DMS53 (cell line): Measurements from ENCODE around the gene ELF5.

Experiments
- DNase-seq: peaks from one replicate; lab custom pipeline; 2025; lab: John Stamatoyannopoulos, UW

ELF5 gene

DNA sequence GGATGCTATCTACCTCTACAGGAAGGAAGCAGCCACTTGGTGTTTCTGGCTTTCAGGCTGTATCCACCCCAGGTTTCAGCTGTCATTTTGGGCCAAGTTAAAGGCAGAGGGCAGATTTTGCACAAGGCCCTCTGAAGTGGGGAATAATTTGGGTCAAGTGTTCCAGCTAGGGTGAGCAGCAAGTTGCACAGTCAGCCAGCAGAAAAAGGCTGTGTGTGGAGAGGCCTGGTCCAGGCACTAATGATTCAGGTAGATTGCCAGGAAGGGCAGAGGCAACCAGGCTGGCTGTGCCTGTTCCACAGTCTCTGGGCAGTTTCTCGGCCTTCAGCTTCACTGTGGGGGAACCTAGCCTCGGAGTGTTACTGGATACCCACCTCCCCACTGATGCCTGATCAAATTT, 8.6 kb upstream of the ELF5 start:
- DNase-seq = no peak

DNA sequence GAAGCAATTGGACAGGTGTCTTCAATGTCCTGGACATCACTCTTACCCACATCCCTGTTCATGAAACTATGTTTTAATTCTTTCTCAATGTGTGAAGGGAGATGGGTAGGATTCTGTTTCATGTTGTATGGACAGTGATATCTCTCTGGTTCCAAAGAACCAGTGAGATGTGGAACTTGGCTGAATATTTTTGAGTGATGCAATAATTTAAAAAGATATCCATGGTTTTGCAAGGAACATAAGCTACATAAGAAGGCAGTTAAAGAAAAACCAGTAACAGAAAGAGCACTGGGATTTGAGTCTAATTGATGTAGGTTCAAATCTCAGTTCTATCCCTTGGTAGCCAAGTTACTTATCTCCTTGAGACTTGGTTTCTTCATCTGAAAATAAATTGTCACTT, 7.7 kb upstream of the ELF5 start:
- DNase-seq = no peak

DNA sequence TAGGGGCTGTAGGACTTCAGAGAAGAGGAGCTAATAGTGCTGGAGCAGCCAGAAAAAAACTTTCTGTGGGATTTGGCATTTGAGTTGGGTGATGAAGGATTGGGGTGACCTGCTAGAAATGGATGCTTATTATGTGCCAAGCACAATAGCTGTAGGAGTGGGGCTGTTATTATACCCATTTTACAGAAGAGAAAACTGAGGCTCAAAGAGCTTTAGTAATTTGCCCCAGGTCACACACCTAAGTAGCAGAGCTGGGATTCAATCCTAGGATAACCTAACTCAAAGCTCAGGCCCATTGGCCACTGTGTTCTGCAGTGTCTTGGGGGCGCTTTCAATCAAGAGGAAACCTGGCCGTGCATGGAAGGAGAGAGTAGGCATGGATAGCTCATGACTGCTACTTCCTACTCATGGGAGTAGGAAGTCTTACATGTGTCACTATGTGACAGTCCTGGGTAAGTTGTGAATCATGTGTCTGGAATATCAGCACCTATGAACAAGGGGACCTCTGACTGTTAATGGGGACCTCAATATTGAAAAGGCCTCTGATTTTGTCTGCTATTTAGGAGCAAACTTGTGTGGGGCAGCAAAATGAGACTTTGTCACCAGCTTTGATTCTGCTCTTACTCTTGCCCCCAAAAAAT, 6.1 kb upstream of the ELF5 start:
- peak; percentile 5 for DNase-seq

DNA sequence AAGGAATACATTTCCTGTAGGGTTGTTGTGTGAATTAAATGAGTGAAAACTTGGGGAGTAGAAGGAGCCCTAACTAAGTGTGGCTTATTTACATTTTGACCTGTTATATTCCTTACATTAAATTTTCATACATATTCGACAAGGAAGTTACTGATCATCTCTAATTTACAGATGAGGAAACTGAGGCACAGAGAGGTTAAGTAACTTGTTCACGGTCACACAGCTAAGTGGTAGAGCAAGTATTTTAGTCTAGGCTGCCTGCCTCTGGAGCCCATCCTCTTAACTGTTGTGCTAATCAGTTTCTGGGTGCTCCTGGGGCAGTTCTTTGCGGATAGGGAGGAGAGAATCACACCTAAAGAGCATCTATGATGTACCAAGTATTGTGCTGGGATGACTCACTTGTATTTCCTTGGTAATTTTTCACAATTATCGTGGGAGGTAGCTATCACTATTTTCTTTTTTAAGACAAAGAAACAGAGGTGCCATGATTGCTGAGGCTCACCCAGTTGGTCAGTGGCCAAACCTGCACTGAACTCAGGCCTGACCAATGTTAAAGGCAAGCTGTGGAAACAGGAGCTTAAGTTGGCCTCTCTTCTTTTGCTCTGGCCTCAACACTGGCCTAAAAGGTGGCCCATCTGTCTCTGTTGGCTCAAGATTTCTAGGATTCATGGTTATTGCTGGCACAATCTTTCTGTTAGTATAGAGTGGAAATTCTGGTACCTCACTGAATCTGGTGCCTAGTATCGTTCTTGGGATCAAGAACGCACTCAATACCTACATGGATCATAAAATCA, 2.9 kb upstream of the ELF5 start:
- DNase-seq = no peak

DNA sequence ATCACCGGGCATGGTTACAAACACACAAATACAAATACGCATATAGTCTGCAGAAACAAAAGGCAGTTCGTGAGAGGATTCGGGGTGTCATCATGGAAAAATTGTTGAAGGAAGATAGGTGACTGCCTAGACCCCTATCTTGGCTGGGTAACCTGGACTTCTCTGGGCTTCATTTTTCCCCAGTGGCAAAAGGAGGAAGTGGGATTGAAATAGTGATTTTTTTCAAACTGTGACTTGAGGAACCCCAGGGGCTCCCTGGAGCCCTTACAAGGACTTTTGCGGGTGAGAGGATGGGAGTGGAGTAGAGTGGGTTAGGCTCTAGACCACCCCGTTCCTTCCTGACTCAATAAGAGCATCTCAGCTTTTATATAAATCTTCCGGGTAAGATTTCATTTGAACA, 1.0 kb upstream of the ELF5 start:
- peak; percentile 25 for DNase-seq

DNA sequence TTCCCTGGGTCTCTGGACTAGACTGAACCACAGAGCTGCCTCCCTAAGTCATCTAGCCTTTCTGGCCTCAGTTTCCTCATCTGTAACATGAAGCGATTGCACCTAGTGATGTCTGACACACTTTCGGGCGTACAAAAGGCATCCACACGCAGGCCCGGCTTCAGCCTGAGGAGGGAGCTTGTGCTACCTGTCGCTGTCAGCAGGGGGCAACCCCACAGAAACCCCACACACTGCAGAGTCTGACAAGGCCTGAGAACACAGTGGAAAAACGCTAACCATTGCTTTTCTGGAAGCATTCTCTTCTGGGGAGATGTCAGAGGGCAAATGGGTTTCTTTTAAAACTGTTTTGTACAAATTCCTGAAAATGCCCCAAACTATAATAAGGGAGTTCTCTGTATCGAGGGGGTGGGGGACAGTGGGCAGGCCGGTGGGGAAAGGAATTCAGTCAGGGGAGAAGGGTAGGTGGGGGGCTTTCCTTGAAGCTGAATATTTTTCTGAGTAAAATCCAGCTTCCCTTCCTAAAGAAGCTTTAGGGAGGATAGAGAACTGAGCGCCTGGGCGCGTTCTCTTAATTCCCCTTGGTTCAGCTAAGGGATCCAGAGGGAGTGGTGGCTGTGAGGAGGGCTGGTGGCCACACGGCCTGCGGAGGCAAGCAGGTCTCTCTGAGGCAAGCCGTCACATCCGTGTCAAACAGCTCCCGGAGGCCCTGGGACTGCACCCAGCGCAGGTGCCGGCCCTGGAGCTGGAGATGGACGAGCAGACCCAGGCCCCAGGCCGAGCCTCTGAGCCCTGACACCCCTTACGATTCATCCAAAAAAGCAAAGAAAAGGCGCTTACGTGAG, 533 bp downstream of the ELF5 start:
- DNase-seq = peak; percentile 82

DNA sequence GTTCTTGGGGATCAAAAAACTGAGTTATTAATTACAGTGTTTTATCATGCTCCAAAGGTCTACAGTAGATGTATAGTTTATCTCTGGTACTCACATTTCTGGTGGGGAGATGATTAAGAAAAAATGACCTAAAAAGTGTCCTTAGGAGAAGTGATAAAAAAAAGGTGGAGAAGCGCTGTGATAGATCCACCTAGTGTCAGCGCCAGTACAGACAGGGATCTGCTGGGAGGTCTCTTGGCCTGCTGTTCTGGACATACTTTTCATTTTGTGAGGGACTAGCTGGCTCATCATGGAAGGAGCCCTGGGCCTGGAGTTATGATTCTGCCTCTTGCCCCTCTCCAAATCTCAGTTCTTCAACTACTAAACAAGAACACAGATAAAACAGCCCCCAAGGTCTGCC, 2.9 kb downstream of the ELF5 start:
- no peak for DNase-seq

DNA sequence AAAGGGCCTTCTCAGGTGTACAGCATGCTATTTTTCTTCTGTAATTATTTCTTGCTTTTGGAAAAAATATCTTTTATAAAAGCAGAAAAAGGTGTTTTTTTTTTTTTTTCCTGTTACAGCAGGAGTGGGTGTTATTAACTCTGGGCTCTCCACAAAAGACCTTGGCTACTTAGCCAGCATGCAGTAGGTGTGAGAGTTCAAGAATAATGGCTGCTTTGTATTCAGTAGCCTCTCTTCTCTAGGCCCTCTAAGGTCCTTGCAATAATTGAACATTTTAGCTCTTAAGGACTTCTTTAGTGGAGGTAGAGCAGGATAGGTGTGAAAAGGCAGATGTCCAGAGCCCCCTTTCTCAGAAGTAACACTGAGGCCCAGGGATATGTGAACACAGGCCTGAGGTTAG, 3.4 kb downstream of the ELF5 start:
- no peak for DNase-seq

DNA sequence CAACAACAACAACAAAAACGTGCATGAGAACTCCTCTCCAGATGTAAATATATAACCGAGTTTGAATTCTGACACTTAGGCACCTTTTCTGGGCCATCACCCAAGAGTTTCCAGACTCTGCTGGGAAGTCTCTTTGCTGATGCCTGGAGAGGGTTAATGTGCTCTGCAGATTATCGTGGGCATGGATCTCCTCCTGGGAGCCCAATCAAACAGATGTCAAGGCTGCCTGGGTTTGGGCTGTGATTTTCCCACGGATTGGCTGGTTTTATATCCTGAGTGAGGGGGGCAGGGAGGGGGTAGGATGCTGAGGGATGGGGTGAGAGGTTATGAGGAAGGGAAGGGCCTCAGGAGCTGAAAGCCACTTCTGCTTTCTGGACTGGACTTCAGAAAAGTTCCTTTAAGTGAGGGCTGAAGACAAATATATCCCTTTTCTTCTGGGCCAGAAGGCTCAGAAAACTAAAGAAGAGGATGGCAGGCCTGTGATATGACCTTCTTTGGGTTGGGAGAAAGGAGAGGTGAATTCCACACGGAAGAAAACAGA, 4.2 kb downstream of the ELF5 start:
- DNase-seq = no peak

DNA sequence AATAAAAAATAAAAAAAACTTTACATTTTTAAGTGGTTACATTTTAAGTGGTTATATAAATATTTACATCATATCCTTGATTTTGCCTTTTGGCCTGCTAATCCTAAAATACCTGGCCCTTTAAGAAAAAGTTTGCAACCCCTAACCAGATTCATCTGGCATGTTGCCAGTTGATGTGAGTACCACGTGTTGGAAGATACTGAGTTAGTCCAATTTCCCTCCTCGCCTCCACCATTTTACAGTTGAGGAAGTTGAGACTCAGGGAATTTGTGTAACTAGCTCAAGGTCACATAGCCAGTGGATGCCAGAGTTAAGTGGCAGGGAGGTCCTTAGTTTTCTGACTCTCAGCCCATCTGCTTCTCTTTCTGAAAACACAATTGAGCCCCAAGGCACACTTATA, 5.1 kb downstream of the ELF5 start:
- DNase-seq = no peak

DNA sequence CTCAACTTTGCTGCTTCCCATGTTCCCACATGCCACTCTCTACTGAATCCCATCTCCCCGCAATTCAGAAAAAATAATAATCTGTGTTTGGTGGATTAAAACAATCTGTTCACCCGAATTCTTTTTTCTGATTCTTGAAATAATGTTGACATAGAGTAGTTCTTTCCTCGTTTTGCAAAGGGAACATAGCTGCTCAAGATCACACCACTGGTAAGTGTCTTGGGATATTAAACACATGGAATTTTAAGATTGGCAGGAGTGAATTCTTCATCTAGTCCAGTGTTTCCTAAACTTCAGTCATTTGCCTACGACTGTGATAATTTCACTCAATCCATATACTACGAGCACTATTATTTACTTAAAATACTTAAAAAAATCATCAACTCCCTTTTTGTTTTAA, 6.0 kb downstream of the ELF5 start:
- DNase-seq = no peak

DNA sequence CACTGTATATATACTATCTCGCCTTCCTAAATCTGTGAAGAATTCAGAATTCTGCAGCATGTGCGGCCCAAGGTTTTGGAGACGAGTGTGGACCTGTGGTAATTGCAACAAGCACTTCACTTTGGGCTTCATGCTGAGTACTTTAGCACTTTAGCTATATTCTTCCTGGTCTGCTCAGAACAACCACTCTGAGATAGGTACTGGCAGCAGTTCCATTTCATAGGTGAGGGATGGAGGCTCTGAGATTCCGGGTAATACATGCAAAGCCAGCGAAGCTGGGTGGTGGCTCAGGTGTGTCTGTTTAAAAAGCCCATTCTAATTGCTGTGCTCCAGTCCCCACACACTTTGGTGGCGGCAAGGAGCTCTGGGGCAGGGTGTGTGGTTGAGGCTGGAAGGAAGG, 6.4 kb downstream of the ELF5 start:
- DNase-seq = no peak

DNA sequence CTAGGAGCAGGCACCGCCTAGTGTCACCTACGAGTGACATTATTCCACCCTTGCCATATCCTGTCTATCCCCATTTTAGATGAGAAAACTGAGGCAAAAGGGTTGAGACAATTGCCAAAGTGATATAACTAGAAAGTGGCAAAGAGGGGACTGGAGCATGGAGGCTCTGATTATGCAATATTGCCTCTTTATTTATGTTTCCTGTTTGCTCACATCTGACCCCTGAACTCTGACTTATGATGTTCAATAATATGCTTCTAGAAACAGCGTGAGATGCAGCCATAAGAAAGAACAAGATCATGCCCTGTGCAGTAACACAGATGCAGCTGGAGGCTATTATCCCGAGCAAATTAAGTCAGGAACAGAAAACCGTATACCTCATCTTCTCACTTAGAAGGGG, 7.7 kb downstream of the ELF5 start:
- DNase-seq = no peak

DNA sequence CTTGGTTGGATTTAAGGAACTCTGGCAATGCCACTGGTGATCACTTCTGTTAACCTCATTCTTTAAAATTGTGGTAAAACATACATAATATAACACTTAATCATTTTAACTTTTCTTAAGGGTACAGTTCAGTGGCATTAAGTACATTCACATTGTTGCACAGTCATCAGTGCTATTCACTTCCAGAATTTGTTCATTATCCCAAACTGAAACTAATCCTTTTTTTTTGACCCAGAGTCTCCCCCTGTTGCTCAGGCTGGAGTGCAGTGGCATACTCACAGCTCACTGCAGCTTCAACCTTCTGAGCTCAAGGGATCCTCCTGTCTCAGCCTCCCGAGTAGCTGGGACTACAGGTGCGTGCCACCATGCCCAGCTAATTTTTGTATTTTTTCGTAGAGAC, 10.6 kb downstream of the ELF5 start:
- DNase-seq = no peak

DNA sequence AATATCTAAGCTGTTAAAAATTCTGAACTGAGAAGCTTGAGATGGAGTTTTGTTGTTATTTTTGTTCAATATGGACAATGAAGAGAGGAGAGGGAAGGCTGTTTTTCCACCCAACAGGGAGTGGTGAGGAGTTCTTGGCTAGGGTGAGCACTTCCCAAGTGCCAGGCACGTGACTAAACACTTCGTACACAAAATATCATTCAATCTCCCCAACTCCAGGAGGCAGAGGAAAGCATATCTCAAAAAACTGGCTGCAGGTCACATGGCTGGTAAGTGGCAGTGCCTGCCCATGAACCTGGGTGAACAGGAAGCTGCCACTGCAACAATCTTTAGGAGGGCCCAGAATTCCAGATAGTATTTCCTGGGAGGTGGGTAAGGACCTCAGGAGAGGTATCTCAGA, 11.6 kb downstream of the ELF5 start:
- no peak for DNase-seq

DNA sequence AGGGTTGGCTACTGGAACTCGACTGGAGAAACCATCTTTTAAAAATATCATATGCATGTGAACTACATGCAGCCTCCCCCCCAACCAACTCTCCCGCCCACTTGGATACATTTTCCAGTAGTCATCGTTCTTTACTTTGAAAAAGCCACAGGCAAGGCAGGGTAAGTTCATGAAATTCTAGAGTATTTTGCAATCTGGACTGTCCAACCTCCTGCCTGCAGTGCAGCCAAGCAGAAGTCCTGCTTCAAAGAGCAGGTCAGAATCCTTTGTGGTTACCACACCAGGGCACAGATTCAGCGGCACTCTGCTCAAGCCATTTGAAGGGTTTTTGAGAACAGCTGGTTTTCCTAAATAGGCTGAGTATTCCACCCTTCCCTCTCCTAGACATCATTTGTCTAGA, 12.1 kb downstream of the ELF5 start:
- no peak for DNase-seq

DNA sequence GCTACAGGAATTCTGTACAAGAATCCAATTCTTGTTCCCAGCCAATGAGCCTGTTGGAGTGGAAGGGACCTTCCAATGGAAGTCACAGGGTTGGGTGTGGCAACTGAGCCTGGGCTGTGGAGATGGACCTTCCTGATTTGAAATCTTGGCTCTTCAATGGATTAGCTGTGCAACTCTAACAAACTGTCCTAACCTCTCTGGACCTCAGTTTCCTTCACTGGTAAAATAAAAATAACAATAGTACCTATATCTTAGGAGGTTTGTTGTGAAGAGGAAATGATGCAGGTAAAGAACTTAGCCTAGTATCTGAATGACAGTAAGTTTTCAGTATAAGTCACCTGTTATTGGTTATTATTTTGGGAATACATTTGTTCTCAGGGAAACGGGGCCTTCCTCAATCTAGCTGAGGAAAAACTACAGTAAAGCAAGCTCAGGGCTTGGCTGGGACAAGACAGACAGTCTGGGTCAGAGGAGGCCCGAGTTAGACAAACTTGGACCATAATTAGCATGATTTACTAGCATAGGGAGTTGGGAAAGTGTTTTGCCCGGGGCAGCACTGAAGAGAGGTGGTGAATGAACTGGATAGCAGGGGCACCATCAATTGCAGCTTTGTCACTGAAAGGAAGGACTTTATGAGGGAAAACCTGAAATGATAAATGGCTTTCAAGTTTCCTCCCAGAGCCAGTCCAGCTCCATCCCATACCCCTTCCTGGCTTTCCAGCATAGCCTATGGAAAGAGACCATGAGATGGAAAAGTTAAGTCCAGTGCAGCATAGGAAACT, 13.7 kb downstream of the ELF5 start:
- no peak for DNase-seq

DNA sequence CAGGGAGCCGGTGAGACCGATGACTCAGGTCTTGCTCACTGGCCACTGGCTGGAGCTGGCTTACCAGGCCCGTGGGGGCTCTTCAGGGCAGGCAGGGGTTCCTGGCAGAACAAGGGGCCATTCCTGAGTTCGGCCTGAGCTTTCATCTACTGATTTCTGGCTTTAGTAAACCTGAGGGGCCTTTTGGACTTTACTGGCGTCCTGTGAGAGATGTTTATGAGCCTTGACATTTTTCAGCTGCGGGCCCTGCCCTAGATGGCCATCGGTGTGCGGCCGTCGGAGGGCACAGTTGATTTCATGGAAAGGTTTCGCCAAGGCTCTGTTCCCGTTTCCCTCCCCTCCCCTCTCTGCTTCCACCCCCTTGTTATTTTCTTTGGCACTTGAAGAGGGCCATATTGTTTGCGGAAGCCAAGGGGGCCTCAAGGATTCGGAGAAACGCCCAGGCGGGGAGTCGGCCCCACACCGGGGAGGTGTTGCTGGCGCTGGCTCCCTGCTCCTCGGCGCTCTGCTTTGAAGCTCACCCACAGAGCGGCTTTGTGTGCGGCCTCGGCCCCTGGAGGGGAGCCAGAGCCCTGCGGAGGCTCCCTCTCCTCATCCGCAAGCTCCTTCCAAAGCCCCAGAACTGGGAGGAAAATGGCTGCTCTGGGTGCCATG, 17.7 kb downstream of the ELF5 start:
- DNase-seq = no peak

DNA sequence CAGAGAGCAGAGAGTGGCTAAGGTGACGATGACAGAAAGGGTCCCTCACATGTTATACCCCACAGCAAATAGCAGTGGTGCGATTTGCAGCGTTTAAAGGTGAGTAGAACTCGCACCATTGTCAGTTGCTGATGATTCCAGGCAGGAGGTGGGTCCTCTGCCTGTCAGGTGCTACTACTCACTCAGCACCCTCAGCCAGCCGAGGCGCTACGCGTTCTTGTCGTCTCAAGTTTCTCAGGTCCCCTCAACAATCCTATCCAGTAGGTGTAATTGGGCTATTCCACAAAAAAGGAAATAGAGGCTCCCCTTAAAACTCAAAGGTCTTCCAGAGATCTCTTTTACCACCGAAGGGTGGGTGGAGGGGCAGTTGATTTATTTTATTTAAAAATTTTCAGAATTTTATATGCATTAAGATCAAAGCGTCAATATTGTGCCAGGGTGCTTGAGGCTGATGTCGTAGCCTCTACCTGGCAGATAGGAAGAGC, 18.3 kb downstream of the ELF5 start:
- no peak for DNase-seq

DNA sequence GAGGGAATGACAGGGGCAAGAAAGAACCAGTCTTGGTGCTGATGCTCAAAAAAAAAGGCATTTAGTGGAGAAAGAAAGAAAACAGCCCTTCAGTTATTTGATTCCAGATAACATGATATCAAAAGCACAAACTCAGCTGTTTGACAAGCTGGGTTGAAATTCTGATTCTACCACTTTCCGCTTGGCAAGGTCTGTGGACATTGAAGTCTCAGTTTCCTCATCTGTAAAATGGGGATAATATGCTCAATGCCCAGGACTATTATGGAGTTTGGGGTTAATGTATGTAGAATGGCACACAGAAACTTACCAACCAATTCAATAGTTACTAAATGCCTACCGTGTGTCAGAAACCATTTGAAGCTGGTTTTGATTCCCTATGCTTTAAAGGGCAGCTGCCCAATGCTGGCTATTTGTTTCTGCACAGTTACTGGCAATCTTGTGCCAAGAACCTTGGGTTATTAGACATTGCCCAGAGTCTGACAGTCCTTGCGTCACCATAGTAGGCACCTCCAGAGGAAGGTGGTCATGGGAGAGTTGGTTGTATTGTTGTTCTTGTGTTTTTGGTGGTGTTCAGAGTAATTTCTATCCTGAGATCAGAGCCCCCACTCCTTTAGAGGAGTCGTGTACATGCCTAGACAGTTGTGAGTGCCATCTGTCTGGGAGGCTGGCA, 19.5 kb downstream of the ELF5 start:
- DNase-seq = no peak

DNA sequence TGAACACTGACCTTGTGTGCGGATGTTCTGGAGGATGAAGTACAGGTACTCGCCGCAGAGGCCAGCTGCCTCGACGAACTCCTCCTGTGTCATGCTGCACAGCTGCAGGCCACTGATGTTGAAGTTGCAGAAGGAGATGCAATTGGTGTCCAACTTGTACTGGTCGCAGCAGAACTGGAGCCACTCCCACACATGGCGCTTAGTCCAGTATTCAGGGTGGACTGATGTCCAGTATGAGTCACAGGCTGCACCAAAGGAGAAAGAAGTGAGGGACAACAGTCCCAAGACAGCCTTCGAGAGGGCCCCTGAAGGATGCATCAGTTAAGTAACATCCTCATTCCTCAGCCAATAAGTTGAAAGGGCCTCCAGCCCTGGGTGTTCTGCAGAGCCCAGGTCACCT, 20.1 kb downstream of the ELF5 start:
- no peak for DNase-seq
